GM19099 (cell line): ENCODE measurements around the gene LGMN.

Source experiments
- POLR2A ChIP-seq: IDR thresholded peaks from 3 replicates; pipeline ENCODE4 v1.6.1; 2011; ENCODE audit warnings: low read depth; ENCODE audit not compliant: insufficient read length; ENCODE audit errors: extremely low read depth

LGMN gene

DNA sequence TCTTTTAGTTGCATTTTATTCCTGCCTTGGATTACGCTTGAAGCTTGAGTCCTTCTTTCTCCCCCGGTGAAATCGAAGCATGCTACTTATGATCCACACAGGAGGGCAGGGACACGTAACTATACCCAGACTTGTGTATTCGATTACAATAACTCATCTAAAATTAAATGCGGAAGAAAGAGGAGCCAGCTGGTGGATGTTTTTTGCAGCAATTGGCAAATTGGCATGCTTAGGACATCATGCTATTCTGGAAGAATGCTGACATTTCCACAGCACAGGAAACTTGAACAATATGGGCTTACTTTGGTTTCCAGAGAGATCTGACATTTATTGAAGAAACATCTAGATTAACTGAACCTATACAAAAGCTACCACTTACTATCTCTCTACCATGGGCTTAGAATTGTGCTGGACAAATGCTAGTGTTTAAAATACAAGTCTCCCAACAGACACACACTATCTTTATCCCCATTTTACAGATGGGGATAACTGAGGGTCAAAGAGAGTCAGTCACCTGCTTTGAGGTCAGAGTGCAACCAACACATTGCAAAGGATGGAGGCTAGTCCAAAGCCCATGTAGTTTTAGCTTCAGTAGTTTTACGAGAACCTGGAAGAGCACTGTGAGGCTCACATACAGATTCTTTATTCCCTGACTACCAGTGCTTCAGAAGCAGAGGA lies 36.3 kb downstream of the LGMN start:
- TF ChIP-seq POLR2A: no peak

DNA sequence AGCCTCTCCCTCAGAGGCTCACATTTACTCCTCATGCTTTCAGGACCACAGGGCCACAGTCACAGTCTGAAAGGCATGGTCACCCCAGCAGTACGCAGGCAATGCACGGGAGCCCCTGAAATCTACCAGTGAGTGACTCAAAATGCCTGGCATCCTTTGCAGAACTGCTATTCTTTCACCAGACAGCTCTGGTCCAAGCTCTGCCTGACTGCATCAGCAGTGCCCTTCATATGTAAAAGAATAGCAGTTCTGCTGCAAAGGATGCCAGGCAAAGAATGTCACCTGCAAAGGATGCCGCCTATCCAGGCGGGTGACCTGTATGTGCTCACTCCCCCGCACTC lies 38.5 kb downstream of the LGMN start:
- TF ChIP-seq POLR2A: no peak

DNA sequence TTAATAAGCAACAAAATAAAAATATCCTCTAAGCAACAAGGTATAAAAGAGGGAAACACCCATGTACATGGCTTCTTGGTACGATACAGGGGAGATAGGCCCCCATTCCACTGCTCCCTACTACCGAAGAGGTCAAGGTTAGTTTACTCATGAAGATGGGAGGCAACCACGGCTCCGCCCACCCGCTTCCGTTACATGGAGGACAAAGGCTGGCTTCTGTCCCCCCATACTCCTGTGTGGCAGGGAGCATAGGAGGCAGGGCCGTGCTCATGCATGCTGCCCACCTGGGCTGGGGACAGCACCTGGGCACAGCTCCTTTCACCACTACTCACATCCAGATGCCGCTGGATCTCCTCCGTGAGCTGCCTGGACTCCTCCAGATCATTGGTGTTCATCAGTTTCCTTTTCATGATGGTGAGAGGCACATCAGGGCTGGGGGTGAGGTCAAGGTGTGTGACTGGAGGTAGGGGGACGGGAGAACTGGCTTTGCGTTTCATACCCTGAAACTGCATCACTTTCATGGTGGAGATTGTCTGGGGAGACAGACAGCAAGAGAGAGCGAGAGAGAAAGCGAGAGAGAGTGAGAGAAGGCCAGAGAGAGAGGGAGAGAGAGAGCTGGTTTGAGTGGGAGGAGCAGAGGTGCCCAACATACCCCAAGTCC lies 39.0 kb downstream of the LGMN start:
- no peak for TF ChIP-seq POLR2A

DNA sequence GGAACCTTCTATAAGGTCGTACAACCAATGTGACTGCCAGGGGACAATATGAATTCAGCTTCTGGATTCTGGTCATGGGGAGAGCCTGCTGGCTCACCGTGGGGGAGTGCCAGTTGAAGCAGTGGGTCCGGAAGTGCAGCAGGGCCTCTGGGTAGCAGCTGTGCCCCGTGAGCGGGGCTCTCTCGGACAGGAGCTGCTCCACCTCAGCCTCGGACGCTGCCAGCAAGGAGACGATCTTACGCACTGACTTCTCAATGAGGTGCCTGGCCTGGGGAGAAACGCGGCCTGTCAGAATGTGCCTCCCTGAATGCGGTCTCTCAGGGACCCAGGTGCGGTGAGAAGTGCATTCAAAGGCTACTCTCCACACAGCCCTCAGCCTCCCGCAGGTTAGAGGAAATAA lies 42.0 kb downstream of the LGMN start:
- no peak for TF ChIP-seq POLR2A

DNA sequence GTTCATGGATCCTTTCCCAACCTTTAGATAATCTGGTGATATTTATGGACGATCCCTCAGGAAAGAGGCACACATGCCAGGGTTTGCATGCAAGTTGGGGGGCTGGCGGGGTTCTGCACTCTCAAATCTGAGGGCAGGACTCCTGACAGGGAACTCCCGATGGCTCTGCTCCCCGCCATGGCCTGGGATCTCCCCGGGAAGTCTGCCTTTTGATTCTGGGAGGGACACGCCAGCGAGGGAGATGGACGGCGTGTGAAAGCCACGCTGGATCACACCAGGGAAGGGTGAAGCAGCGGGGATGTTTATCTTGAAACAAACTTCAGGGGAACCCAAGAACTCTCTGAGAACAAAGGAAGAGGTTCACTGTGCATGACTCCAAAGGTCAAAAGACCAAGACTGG lies 43.6 kb downstream of the LGMN start:
- TF ChIP-seq POLR2A: no peak

DNA sequence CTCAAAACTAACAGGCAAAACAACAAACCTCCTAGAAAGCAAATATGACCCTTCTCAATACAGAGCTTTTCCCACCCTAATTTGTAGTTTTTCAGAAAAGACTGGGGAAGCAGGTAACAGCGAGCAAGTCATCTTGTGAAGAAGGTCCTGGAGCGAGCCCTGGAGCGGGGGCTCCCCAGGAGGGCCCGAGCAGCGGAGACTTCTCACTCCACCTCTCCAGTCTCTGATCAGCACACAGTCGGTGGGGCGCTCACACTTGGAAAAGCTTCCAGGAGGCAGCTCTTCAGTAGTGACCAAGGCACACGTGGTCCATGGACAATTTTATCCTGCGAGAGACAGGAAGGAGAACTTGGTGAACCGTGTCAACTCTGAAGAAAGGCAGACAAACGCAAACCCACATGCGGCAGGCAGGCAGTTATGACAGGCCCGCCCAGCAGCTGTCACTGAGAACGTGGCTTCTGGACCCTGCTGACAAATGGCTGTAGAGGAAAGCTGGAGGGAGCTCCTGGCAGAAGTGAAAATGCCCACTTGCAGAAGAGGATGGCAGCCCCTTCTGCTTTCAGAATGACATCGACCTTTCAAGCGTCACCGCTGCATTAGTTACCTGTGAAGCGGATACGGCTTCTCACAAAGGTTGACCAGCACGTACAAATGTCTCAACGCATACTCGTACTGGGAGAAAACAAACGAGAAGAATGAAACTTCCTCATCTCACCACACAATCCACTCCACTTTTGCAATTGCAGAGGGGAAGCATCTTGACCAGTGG lies 44.2 kb downstream of the LGMN start:
- no peak for TF ChIP-seq POLR2A

DNA sequence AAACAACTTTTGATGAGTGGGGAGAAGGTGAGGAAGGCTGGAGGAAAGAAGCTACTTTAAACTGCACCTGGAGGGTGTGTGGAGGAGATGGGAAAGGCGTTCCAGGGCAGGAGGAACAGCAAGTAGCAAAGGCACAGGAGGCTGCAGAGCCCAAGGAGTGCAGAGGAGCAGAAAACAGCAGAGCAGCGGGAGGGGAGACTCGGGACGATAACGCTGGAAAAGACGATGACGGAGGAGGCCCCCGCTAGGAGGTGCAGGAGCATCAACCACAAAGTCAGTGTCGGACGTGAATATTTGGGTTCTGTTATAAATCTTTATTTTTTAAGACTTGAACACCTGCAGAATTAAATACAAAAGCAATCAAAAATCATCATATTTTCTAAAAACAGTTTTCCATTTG lies 44.9 kb downstream of the LGMN start:
- TF ChIP-seq POLR2A: no peak

DNA sequence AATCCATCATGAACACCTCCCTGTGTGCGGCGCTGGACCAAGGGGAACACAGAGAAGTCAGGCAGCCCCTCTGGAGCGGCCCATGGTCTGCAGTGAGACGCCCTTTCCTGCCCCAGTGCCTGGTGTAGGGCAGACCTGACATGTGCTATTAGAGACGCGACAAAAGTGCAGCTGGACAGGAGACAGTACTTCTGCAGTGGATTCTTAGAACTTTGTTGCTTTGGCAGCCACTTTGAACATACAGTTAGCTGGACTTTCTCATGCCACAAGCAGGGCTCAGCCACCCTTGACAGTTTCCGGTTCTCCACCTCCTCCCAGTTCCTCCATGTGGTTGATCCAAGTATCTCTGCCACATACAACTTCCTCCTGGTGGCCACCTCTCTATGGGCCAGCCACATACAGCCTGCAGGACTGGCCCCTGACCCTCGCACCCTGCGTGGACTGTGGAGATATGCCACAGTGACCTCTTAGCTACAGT lies 45.9 kb downstream of the LGMN start:
- no peak for TF ChIP-seq POLR2A

DNA sequence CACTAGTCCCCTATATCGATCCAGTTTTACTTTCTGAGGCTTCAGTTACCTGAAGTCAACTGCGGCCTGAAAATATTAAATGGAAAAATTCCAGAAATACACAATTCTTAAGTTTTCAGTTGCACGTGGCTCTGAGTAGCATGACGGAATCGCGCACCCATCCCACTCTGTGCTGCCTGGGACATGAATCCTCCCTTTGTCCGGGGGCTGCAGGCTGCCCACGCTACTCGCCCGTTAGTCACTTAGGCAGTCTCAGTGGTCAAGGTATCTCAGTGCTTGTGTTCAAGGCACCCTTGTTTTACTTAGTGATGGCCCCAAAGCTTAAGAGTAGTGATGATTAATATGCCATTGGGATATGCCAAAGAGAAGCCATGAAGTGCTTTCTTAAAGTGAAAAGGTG lies 46.6 kb downstream of the LGMN start:
- no peak for TF ChIP-seq POLR2A

DNA sequence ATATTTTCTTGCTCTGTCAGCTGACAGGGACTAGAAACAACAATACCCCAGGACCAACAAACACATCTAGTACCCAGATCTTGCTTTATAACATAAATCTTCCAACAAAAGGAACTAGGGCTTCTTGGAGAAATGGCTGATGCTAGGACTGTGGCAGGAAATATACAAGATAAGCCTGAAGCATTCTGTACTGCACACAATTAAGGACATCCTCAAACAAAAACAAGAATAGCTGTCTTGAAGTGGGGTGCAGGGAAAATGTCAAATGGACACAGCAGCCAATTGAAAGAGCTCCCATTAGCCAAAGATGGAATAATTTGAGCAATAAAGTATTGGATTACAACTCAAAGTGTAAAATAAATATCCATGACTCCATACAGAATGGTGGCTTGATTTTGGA lies 50.0 kb downstream of the LGMN start:
- TF ChIP-seq POLR2A: no peak

DNA sequence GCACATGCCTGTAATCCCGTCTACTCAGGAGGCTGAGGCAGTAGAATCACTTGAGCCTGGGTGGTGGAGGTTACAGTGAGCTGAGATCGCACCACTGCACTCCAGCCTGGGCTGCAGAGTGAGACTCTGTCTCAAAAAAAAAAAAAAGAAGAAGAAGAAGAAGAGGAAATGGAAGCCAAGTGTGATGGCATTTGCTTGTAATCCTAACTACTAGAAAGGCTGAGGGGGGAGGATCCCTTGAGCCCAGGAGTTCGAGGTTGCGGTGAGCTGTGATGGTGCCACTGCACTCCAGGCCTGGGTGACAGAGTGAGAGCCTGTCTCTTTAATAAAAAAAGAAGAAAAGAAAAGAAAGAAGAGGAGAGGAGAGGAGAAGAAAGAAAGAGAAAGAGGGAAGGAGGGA lies 52.1 kb downstream of the LGMN start:
- TF ChIP-seq POLR2A: no peak

DNA sequence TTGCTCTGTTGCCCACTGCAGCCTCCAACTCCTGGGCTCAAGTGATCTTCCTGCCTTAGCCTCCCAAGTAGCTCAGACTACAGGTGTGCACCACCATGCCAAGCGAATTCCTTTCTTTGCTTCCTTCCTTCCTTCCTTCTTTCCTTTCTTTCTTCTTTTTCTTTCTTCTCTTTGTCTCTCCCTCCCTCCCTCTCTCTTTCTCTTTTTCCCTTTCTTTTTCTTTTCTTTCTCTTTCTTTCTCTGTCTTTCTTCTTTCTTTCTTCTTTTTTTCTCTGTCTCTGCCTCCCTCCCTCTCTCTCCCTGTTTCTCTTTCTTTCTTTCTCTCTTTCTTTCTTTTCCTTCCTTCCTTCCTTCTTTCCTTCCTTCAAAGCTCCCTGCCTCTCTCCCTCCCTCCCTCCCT lies 52.9 kb downstream of the LGMN start:
- no peak for TF ChIP-seq POLR2A

DNA sequence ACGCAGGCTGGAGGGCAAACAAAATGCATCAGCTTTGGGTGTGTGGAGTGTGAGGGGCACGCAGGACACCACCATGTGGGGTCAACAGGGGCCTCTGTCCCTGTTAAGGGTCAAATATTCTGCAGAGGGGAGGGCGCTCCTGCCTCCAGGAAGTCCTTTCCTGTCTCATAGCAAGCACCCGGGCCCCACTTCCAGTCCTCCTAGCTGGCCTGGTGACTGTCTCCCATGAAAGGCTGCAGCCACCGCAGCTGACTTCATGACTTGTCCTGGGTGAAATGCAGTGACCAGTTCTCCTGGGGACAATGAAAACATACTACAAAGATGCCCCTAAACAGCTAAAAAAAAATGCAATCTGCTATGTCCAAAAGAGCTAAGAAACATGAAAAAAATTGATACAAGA lies 53.6 kb downstream of the LGMN start:
- TF ChIP-seq POLR2A: no peak

DNA sequence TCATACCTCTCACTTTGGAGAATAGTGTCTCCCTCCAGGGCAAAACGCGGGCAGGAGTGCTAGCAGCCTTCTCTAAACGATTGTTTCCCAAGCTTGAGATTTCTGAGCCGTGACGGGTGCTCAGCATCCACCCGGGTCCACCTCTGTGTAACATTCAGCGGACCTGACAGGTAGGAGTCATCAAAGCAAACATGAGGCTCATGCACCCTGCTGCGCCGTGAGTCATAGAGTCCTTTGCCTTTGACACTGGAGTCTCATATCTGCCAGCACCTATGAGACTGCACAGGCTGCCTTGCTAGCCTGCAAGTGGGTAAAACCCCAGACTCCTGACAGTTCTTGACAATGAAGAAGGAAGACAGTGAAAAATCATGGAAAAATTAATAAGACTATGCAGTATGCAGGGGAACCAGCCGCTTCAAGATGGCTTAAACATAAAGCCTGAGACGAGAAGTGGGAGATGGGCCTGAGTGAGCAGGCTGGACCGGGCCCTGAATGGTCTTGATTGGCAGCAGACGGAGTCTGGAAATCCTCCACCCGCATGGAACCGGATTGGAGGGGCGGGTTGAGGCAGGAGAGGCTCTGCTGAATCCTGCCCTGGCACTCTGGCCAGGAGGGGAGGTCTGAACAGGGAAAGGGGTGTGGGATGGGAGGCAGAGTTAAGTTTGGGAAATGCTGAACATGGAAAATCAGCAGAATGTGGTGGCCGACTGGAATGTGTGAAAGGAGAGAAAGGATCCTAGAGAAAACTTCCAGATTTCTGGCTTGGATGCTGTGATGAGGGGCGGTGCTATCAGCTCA lies 54.2 kb downstream of the LGMN start:
- TF ChIP-seq POLR2A: no peak

DNA sequence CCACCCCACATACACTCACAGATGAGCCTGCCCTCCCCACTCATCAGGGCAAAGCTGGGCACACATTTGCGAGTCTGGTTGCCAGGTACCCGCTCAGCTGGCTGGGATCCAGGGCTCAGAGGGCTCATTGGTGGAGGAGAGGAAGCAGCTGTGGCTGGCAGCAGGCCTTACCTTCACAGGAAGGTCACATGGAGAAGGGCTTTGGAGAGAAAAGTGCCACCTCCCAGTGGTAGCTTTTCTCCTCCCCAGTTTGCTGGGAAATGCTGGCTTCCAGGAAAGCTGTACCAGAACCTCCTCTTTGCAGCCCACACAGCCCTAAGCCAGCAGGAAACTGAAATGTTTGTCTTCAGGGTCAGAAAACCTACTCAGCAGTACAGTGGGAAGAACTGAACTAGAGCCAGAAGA lies 55.6 kb downstream of the LGMN start:
- no peak for TF ChIP-seq POLR2A
